ENCODE data around the gene HTR3C.

HTR3C gene

DNA sequence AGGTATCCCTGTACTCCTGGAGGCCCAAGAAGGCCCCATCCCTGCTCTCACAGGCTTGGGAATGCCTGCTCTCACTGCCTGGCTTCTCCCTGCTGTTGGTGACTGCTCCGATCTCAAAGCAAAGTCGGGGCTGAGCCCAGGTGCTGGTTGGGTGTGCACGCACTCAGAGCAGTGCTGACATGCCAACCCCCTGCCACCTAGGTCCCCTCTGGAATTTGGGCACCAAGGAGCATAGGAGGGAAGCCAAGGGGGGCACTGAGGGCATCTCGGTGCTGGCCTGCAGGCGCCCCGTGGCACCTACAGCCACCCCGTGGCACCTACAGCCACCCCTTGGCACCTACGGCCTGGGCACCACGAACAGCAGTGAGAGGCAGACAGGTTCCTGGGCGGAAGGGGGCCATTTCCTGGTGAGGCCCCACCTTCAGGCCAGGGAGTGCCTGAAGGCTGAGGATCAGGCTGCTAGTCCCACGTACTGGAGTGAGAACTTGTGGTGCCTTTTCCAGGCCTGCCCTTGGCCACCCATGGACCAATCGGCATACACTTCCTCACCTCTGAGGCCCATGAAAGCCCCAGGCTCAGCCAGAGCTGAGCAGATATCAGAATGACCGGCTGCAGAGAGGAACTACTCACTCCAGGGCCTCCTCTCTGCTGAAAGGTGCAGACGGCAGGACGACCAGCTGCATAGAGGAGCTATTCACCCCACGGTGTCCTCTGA is 28.4 kb downstream of the HTR3C start:
- Histone ChIP-seq H3K27me3 (ENCODE audit: low read depth, low read length) (no peaks in the 10 kb centered on the region), H3K9me3 (ENCODE audit: insufficient read depth, low read length) (no peaks in the 10 kb centered on the region), H3K4me1 (ENCODE audit: low read length) (no peaks in the 10 kb centered on the region), H3K27ac (ENCODE audit: low read length) (no peak overlapping the region), H3K9ac (ENCODE audit: low read length) (no peak overlapping the region), H3K36me3 (replicated peaks; ENCODE audit: low read depth, low read length) (no peaks in the 10 kb centered on the region), H4K20me1 (ENCODE audit: insufficient read depth, low read length) (no peaks in the 10 kb centered on the region), H2AFZ (ENCODE audit: low read depth, low read length) (no peak overlapping the region), H3K79me2 (ENCODE audit: low read length) (no peaks in the 10 kb centered on the region), H3K4me3 (ENCODE audit: low read length) (no peak overlapping the region), H3K4me2 (ENCODE audit: low read length) (no peak overlapping the region)
- no peak for TF ChIP-seq EZH2phosphoT487 (IDR thresholded peaks at IDR 0.05; ENCODE audit: low read depth)
- no peak for TF ChIP-seq CTCF (IDR thresholded peaks at IDR 0.05; ENCODE audit: low read depth, low read length)

DNA sequence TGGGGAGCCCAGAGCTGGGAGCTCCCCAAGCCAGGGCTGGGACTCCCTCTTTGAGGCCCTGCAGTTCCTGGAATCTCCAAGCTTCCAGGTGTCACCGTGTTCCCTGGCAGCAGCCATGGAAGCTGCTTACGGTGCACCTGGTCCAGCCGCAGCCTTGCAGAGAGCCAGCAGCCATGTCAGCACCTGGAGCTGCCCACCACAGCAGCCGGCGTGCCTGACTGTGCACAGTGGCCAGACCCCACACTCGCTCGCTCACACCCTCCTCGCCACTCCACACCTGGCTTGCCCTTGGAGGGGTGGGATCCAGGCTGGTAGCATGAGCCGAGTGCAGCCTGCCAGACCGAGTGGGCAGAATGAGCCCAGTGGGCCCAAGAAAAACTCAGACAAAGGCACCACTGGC is 29.2 kb downstream of the HTR3C start:
- Histone ChIP-seq H3K9ac (ENCODE audit: low read length) (no peak overlapping the region), H2AFZ (ENCODE audit: low read depth, low read length) (no peak overlapping the region), H3K4me2 (ENCODE audit: low read length) (no peak overlapping the region), H4K20me1 (ENCODE audit: insufficient read depth, low read length) (no peaks in the 10 kb centered on the region), H3K4me3 (ENCODE audit: low read length) (no peak overlapping the region), H3K4me1 (ENCODE audit: low read length) (no peaks in the 10 kb centered on the region), H3K27me3 (ENCODE audit: low read depth, low read length) (no peaks in the 10 kb centered on the region), H3K79me2 (ENCODE audit: low read length) (no peaks in the 10 kb centered on the region), H3K9me3 (ENCODE audit: insufficient read depth, low read length) (no peaks in the 10 kb centered on the region), H3K27ac (ENCODE audit: low read length) (no peak overlapping the region), H3K36me3 (replicated peaks; ENCODE audit: low read depth, low read length) (no peaks in the 10 kb centered on the region)
- TF ChIP-seq CTCF (IDR thresholded peaks at IDR 0.05; ENCODE audit: low read depth, low read length) (no peak), EZH2phosphoT487 (IDR thresholded peaks at IDR 0.05; ENCODE audit: low read depth) (no peak)

GRCh38 chr3:184082465-184082864 is 29.6 kb downstream of the HTR3C start:
- no peaks in the 10 kb centered on the region for H4K20me1 ChIP-seq (ENCODE audit: insufficient read depth, low read length)
- H3K4me3 ChIP-seq (ENCODE audit: low read length): no peak overlapping the region
- H2AFZ ChIP-seq (ENCODE audit: low read depth, low read length): no peak overlapping the region
- no peak for TF ChIP-seq EZH2phosphoT487 (IDR thresholded peaks at IDR 0.05; ENCODE audit: low read depth)
- no peak for TF ChIP-seq CTCF (IDR thresholded peaks at IDR 0.05; ENCODE audit: low read depth, low read length)
- no peaks in the 10 kb centered on the region for H3K9me3 ChIP-seq (ENCODE audit: insufficient read depth, low read length)
- H3K36me3 ChIP-seq (replicated peaks; ENCODE audit: low read depth, low read length): no peaks in the 10 kb centered on the region
- H3K9ac ChIP-seq (ENCODE audit: low read length): no peak overlapping the region
- H3K27me3 ChIP-seq (ENCODE audit: low read depth, low read length): no peaks in the 10 kb centered on the region
- H3K27ac ChIP-seq (ENCODE audit: low read length): no peak overlapping the region
- no peak overlapping the region for H3K4me2 ChIP-seq (ENCODE audit: low read length)
- H3K4me1 ChIP-seq (ENCODE audit: low read length): no peaks in the 10 kb centered on the region
- no peaks in the 10 kb centered on the region for H3K79me2 ChIP-seq (ENCODE audit: low read length)

DNA sequence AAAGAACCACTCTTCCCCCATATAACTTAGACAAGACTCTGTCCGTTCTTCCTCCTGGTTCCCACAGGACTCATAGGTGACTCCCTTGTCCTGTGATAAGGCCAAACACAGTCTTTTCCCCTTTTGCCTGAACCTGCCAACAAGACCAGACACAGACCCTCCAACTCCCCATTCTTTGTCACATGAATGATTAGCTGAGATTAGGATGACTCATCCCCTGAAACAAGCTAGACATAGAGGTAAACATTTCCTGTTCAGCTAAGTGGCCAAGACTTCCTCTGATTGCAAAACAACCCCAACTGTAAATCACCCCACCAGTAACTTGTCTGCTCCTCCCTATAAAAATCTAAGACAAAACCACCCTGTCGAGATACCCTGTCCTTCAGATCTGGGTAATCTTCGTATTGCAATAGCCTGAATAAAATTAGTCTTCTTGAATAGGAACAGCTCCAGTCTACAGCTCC is 32.6 kb downstream of the HTR3C start:
- no peaks in the 10 kb centered on the region for H3K9me3 ChIP-seq (ENCODE audit: insufficient read depth, low read length)
- no peaks in the 10 kb centered on the region for H3K27me3 ChIP-seq (ENCODE audit: low read depth, low read length)
- no peaks in the 10 kb centered on the region for H3K4me1 ChIP-seq (ENCODE audit: low read length)
- no peak overlapping the region for H3K4me3 ChIP-seq (ENCODE audit: low read length)
- no peaks in the 10 kb centered on the region for H4K20me1 ChIP-seq (ENCODE audit: insufficient read depth, low read length)
- no peak overlapping the region for H2AFZ ChIP-seq (ENCODE audit: low read depth, low read length)
- H3K27ac ChIP-seq (ENCODE audit: low read length): no peak overlapping the region
- H3K9ac ChIP-seq (ENCODE audit: low read length): no peak overlapping the region
- no peaks in the 10 kb centered on the region for H3K36me3 ChIP-seq (replicated peaks; ENCODE audit: low read depth, low read length)
- no peak overlapping the region for H3K4me2 ChIP-seq (ENCODE audit: low read length)
- no peaks in the 10 kb centered on the region for H3K79me2 ChIP-seq (ENCODE audit: low read length)
- TF ChIP-seq CTCF (IDR thresholded peaks at IDR 0.05; ENCODE audit: low read depth, low read length) (no peak), EZH2phosphoT487 (IDR thresholded peaks at IDR 0.05; ENCODE audit: low read depth) (no peak)
